SK-N-MC (cell line): ENCODE measurements around the gene OPCML.

ENCODE experiments used
- EZH2 ChIP-seq: fragments of 200-600 bp; sonication (generic); IDR thresholded peaks from one replicate; pipeline ENCODE4 v1.6.1; 2017; ENCODE audit warnings: antibody characterized with exemption
- FOXP2 ChIP-seq: optimal IDR thresholded peaks from 2 replicates; pipeline ENCODE3; 2011; ENCODE audit warnings: mild to moderate bottlenecking, moderate library complexity; ENCODE audit not compliant: insufficient read depth; ENCODE audit errors: extremely low read length, control extremely low read depth
- POLR2AphosphoS5 ChIP-seq: IDR thresholded peaks from 2 replicates; pipeline ENCODE4 v1.6.1; 2012; ENCODE audit warnings: mild to moderate bottlenecking, low read depth, low read length, borderline replicate concordance

DNA sequence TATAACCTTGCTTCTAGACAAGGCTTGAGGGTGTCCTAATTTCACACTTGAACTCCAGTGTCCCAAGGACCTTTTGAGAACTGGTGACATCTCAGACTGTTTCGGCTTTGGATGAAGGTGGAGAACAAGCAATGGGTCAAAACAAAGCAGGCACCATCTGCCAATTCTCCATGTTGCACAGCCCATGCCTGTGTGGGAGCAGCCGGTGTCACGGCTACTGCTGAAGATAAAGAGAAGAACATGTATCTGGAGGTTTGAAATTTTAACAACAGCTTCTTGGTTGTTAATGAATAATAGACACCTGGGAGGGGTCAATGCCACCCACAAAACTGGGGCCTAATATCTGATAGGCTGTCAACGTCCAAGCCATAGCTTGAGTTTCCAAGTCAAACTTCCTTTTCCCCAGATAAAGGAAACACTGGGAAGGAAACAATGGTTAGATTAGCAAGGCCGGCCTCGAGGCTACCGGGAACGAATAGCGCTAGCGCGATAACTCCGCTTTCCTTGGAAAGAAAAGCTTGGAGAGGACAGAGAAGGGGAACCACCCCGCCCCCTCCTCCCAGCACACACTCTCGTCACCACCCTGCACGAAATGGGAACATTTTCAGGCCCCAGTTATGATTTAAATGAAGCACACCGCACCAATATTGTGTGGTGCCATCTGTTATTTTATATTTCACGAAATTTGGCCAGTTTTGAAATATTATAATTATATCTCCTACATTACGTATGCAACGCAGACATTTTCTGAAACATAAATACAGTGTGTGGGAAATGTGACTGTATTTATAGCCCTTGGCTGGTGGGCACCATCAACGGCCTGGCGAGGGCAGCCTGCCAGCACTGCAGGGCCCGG is 21.8 kb upstream of the OPCML start:
- TF ChIP-seq EZH2 = no peak
- TF ChIP-seq POLR2AphosphoS5 = no peak
- no peak for TF ChIP-seq FOXP2
